ENCODE data around the gene KLHDC3.
"Not testable (repeated sequence)": the region's sequence is repeated elsewhere in the genome, so short reads cannot be mapped to it uniquely, and the experiment has no call there.

The KLHDC3 gene

DNA sequence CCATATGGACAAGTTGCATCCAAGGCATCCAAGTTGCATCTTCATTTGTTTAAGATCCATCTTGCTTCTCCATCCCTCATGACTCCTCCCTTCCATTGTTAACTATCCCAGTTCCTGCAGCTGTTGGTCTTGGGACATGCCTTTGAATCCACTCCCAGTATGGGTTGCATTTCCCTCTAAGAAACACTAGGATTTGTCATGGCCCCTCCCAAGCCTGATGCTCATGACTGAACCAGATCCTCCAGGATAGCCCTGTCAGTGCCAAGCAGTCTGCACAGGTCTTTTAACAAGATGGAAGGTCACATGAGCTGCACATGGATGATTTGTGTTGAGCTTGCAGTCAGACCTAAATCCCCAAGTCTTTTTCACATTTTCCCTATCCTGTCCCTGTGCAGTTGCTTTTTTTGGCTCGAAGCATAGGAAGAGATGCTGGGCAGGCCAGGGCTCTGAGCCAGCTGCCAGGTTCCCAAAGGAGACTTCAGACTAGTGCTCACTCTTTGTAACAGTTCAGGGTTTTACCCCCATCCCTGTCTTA lies 25.5 kb upstream of the KLHDC3 start:
- DNase-seq (ENCODE audit: low spot score), result no peak

DNA sequence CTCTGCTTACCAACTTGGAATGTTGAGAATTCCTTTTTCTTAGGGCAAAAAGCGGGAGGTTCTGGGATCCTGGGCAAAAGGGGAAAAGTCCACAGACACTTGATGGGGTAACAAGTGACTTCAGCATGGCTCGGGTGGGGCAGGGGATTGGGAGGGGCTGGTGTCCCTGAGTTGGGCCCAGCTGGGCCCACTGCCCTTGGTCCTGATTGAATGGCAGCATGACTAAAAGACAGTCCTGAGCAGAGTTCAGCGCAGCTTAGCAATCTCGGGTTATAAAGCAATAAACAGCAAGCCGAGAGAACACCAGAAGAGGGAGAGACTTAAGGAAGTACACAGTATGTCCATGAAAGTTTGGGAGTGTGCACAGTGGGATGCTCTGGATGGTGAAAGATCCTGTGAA lies 24.1 kb upstream of the KLHDC3 start:
- no peak for DNase-seq (ENCODE audit: low spot score)

DNA sequence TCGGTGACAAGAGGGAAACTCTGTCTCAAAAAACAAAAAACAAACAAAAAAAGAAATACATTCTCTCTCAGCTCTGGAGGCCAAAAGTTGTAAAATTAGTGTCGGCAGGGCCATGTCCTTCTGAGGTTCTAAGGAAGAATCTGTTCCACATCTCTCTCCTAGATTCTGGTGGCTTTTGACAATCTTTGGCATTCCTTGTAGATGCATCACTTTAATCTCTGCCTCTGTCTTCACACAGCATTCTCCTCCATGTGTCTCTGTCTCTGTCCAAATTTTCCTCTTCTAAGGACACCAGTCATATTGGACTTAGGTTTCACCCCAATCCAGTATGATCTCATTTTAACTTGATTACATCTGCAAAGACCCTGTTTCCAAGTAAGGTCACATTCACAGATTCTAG lies 20.6 kb upstream of the KLHDC3 start:
- no peak for DNase-seq (ENCODE audit: low spot score)

DNA sequence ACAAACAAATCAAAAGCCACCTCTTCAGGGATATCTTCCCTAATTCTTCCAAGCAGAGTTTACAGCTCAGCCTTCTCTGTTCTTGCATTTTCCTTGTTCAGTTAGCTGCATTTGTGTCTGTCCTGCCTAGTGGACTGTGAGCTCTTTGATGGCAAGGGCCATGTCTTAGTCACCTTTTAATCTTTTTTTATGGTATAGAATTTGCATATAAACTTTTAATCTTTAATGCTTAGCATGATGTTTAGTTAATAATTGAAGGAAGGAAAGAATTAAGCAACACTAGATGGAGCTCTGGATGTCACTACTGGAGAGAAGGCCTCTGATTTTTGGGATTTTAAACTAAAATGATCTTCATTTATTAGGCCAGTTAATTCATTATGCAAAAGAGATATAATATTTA lies 17.5 kb upstream of the KLHDC3 start:
- DNase-seq (ENCODE audit: low spot score), result no peak

DNA sequence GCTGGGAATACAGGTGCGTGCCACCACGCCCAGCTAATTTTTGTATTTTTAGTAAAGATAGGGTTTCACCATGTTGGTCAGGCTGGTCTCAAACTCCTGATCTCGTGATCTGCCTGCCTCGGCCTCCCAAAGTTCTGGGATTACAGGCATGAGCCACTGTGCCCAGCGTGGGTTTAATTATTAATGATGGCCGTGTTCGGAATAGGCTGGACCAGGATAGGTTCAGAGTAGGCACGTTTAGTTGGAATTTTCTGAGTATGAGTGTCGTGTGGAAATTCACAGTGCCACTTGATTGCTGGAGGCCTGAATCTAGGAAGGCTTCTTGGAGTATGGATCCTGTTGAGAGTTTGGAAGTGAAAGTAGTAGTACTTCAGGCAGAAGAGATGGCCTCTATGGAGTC lies 15.8 kb upstream of the KLHDC3 start:
- not testable (repeated sequence) for DNase-seq (ENCODE audit: low spot score)

DNA sequence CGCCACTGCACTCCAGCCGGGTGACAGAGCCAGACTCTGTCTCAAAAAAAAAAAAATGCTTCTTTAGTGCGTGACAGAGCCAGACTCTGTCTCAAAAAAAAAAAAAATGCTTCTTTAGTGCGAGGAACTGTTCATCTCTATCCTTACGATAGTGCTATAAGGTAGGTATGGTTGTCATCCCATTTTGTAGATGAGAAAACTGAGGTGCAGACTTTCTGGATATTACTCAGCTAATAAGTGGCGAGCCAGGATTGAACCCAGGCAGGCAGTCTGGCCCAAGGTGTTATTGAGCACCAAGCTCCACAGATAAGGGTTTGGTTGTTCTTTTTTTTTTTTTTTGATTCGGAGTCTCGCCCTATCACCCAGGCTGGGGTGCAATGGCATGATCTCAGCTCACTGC lies 12.2 kb upstream of the KLHDC3 start:
- no peak for DNase-seq (ENCODE audit: low spot score)

DNA sequence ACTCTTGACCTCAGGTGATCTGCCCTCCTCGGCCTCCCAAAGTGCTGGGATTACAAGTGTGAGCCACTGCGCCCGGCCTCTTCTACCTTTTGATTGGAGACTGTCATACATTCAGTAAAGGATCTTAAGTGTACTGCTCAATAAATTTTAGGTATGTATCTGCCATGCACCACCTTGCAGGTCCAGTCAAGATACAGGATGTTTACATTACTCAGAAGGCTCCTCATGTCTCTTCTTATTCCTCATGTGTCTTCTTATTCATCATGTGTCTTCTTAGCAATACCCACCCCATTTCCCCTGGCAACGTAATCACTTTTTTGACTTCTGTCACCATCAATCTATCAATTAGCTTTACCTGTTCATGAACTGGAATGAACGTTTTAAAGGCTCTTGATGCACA lies 8.2 kb upstream of the KLHDC3 start:
- DNase-seq (ENCODE audit: low spot score), result no peak

DNA sequence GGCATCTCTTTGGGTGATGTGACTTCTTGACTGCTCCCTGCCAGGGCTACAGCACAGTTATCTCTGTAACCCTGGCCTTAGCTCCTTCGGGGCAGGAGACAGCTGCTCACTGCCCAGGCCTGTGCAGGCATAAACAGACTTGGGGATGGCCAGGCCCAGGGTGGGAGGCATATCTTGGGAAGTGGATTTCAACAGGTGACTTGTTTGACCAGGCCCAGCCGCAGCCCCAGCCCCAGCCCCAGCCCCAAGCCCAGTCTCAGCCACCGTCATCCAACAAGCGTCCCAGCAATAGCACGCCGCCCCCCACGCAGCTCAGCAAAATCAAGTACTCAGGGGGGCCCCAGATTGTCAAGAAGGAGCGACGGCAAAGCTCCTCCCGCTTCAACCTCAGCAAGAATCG lies 7.8 kb upstream of the KLHDC3 start:
- no peak for DNase-seq (ENCODE audit: low spot score)

DNA sequence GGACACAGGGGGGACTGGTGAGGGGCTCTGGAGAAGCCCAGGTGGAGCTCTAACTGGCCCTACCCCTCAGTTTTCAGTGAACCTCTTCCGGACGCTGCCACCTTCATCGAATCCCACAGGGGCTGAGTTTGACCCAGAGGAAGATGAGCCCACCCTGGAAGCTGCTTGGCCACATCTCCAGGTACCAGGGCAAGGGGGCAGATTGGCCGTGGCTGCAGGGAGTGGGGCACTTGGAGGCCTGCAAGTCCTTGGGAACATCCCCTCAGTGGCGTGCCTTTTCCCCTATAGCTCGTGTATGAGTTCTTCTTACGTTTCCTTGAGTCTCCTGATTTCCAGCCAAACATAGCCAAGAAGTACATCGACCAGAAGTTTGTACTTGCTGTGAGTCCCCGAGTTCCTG lies 6.9 kb upstream of the KLHDC3 start:
- DNase-seq (ENCODE audit: low spot score), result no peak

DNA sequence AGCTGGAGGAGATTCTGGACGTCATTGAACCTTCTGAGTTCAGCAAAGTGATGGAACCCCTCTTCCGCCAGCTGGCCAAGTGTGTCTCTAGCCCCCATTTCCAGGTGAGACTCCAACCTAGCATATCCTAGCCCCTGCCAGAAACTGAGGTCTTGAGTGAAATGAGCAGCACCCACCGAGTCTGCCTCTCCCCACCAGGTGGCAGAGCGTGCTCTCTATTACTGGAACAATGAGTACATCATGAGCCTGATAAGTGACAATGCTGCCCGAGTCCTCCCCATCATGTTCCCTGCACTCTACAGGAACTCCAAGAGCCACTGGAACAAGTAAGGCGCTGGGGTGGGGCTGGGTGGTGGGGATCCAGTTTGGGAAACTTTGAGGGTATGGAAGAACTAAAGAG lies 4.9 kb upstream of the KLHDC3 start:
- DNase-seq (ENCODE audit: low spot score), result no peak

DNA sequence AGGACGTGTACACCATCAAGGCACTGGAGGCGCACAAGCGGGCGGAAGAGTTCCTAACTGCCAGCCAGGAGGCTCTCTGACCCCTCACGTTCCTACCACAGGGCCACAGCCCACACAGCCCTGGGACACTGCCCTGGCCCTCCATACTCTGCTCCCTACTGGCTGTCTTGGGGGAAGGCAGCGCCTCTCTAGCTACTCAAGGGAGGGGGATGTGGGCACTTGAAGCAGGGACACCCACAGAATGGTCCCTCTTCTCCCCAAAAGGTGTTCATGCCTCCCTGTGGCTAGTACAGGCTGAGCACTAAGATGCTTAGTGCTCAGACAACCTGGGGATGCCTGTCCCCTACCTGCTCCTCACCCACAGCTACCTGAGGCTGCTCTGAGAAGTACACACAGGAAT lies 2.8 kb upstream of the KLHDC3 start:
- no peak for DNase-seq (ENCODE audit: low spot score)

DNA sequence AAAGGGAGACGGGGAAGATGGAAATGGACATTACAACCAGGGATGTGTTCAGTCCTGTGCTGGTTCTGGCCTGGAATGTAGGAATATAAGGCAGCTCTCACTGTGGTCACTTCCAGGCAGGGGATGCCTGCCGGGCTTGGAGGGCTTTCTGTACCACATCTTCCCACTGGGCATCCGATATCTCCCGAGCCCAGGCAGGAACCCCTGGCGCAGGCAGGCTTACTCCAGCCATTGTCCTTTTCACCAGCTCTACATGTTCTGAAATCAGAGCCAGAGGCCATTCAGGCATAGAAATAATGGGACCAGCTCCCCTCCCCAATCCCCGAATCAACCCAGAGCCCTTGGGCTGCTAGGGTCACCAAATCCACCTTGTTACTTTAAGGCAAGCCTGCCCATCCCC lies 1.7 kb upstream of the KLHDC3 start:
- no peak for DNase-seq (ENCODE audit: low spot score)

DNA sequence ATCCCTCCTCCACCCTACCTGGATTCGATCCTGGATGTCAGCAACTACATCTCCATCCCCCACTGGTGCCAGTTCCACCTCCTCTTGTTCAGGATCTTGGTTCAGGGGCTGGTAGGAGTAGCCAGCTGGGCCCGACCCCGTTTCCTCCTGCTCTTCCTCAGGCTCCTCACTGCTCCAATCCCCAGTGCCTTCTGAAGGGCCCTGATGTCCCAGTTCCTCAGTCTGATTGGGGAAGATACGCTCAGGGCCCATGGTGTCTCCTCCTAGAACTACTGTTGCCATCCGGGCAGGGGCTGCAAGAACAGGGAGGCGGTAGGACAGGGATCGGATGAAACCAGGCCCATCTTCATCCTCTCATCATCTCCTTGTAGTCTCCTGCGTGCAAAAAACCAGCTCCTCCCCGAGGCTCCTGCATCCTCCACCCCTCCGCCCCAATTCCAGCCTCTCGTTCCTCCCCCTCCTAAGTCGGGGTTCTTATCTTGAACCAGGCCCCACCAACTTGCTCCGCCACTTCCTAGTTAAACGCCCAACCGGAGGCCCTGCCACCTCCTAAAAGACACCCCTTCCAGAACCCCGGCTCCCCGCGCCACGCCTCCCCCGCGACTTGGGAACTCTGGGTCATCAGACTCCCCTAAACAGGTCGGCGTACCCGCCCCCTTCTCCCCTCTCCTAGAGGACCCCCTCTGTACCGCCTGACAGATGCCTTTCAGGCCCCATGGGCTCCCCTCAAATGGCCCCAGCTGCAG lies 779 bp upstream of the KLHDC3 start:
- DNase-seq (ENCODE audit: low spot score), result peak; percentile 26

DNA sequence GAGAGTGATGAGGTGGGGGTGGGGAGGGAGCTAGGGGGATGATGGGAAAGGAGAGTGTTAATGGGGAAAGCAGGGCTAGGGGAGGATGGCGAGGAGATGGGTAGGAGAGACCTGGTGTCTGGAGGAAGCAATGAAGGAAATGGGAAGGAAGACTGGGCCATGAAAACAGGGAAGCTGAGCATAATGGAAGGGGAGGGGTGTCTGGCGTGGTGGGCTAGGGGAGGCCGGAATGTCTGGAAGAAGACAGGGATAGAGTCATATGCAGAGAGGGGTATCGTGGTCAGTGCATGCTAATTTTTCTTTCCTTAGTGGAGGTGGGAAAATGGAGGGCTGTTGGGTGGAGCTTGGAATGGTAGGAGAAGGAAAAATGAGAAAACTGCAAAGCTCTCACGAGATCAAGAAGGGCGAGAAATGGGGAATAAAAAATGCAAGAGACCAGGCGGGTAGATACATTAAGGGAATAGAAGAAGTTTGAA lies 423 bp downstream of the KLHDC3 start:
- no peak for DNase-seq (ENCODE audit: low spot score)

DNA sequence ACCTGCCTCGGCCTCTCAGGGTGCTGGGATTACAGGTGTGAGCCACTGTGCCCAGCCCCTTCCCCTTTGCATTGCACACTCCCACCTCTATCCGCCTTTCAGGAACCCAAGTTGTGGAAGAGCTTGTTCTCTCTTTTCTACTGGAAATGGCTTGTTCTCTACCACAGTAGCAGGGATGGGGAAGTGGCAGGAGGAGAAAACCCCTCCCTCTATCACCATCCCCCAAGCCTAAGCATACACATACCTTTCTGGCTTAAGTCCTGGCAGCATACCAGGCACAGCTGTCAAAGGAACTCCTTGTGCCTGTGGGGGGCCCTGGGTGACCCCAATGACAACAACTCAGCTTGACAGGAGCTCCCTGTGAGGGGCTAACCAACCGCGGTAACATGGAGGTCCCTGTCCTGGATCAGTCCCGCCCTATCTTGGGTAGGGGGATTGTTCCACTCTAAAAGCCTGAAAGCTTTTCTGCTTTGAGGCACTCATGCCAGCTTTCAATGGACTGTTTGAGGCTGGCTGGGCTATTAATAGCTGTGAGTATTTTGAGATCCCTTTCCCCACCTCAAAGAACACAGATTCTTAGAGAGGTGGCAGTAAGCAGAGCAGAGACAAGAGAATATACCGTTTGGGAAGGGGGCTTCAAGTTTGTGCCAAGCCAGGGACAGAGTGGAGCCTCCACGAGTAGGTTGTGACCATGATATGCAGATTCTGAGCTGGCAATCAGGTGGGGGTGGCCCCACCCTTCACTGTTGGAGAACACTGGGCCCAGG lies 2.3 kb downstream of the KLHDC3 start:
- no peak for DNase-seq (ENCODE audit: low spot score)

DNA sequence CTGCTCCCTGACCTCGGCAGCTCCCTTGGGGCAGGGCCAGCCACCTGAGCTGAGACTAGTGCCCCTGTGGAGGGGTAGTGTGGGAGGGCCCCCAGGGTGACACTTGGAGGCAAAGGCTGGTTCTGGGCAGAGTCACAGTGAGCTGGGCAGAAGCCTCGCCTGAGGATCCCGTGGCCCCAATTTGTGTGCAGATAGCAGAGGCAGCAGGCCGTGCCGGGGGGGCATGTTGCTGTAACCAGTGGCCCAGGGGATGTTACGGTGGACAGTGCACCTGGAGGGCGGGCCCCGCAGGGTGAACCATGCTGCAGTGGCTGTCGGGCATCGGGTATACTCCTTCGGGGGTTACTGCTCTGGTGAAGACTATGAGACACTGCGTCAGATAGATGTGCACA lies 2.9 kb downstream of the KLHDC3 start:
- DNase-seq (ENCODE audit: low spot score), result no peak

DNA sequence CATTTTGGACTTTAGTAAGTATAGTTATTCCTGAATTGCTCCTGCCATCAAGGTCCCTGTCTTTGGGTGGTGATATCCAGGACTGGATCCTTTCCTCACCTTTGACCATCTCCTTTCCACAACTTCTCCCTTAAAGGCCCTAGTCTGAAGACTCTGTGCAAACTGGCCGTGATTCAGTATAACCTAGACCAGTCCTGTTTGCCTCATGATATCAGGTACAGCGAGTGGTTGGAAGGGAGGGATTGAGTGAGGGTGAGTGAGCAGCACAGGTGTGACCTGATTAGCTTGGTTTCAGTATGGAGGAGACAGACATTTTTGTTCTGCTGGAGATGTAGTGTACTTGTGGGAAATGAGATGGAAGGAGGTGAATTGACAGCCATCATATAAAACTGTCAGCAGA lies 5.1 kb downstream of the KLHDC3 start:
- no peak for DNase-seq (ENCODE audit: low spot score)

DNA sequence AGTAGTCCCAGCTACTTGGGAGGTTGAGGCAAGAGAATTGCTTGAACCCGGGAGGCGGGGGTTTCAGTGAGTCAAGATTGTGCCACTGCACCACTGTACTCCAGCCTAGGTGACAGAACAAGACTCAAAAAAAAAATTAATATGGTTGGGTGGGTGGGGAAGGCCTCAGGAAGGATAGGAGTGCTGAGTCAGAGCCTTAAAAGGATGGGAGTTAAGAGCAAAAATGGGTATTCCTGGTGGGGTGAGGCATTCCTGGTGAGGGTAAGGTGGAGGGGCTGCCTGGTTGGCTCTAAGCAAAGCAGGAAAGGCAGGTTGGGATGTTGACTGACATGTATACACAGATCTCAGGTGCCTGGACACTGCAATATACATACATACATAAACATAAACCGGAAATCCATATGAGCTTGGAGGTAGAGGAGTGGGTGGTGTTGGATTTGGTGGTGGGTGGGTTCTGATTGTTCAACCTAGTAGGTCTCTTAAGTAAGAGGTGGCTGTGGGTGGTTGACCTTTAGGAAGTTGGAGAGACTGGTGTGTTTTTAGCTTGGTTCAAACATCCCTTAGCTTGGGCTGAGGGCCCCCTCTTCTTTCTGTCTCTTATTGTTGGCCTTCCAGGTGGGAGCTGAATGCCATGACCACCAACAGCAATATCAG lies 6.1 kb downstream of the KLHDC3 start:
- DNase-seq (ENCODE audit: low spot score), result no peak

DNA sequence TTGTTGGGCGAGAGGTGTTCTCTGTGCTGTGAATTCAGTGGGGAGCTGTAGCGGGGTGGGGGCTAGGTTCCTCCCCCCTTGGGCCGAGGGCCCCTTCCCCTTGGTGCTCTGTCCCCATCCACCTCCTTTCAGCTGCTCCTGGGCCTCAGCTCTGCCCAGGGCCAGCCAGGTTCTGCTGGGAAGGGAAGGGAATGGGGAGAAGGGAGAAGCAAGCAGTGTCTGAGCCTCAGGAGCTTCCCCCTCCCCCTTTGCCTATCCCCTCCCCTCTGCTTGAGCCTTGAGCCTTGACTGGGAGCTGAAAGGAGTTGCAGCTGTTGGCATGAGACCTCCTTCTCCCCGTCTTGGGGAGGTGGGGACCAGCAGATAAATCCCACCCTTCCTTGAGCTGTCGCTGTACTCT lies 6.8 kb downstream of the KLHDC3 start:
- DNase-seq (ENCODE audit: low spot score), result no peak

DNA sequence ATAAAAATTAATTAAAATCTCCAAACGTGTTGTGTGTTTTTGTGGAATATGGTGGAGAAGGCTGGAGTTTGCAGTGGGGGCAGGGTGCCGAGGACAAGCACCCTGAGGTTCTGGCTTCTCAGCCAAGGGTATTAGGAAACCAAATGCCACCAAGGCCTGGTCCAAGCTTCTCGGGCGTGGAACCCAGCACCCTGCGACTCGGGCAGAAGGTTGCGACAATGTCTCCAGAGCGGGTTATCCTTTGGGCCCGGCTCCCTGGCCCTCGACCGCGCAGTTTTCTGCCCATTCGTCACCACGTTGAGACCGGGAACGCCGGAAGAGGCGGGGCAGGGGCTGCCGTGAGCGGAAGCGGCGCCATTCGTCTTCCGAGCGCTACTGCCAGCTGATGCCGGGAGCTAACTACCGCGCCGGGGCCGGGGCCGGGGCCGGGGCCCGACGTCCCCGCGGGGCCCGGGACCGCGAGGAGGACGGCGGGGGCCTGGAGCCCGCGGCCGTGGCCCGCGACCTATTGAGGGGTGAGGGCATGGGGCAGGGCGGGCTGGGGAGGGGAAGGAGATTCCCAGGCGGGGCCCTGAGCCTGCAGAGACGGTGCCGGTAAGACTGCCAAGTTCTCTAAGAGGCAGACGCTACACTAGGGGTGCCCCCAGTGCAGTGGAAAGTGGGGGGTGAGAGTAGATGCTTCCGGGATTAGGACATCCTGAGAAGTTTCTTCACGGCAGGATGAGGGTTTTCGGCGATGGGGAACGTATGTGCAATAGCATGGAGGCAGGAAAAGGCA lies 7.4 kb downstream of the KLHDC3 start, which contains the start of gene RRP36:
Gene RRP36 (plus strand): TSS at position 354 of the 778 bp plus-strand sequence. CDS start 32 bp downstream, at position 386.
- peak; percentile 70 for DNase-seq (ENCODE audit: low spot score)

DNA sequence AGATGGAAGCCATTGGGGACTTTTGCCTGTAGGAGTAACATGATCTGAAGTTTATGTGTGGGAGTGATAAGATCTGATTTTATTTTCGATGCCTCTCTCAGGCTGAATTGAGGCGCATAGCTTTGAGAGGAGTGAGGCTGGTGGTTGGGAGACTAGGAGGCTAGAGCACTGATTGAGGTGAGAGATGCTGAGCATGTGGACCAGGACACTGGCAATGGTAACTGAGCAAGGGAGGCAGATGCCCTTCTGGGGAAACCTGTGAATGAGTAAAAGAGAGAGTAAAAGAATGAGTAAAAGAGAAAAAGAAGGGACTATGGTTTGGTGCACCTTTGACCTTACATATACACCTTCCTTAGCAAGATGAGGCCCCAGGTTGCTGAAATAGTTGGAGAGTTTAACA lies 10.4 kb downstream of the KLHDC3 start:
- no peak for DNase-seq (ENCODE audit: low spot score)

DNA sequence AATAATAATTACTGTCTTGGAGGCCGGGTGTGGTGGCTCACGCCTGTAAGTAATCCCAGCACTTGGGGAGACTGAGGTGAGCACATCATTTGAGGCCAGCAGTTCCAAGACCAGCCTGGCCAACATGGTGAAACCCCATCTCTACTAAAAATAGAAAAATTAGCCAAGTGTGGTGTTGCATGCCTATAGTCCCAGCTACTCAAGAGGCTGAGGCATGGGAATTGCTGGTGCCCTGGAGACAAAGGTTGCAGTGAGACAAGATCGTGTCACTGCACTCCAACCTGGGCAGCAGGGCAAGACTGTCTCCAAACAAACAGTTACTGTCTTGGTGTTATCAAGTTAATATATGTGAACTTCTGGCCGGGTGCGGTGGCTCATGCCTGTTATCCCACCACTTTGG lies 12.3 kb downstream of the KLHDC3 start:
- no peak for DNase-seq (ENCODE audit: low spot score)

Measured in SK-N-DZ (cell line).